Choroid plexus epithelial cell (primary cell): ENCODE results near the gene FAM13A.
"Not testable (repeated sequence)": the region's sequence is repeated elsewhere in the genome, so short reads cannot be mapped to it uniquely, and the experiment has no call there.

Experiments used
- DNase-seq: peaks from one replicate; pipeline ENCODE4 v3.0.0-alpha.2; 2010; ENCODE audit warnings: low read depth
- H3K4me3 ChIP-seq: 2 replicates; pipeline ENCODE4 v1.5.1; 2011; ENCODE audit warnings: low read depth, mild to moderate bottlenecking, control low read depth, low read length, moderate library complexity
- CTCF ChIP-seq: conservative IDR thresholded peaks from 2 replicates; pipeline ENCODE4 v1.5.1; 2011; ENCODE audit warnings: low read depth, mild to moderate bottlenecking, control low read depth, inconsistent platforms, low read length, moderate library complexity

FAM13A gene

GRCh38 chr4:88858752-88859151 lies 198.2 kb downstream of the FAM13A start:
- DNase-seq: no peak
- H3K4me3 ChIP-seq: no peak overlapping the region
- TF ChIP-seq CTCF: no peak

- no peak for DNase-seq
These were observed 199.4 kb downstream of the FAM13A start for GRCh38 chr4:88857588-88857987.

GRCh38 chr4:88854481-88854880 lies 202.5 kb downstream of the FAM13A start:
- H3K4me3 ChIP-seq: no peak overlapping the region
- no peak for TF ChIP-seq CTCF
- DNase-seq: no peak

More at GRCh38 chr4:88857588-88857987, 199.4 kb downstream of the FAM13A start:
- no peak overlapping the region for H3K4me3 ChIP-seq
- no peak for TF ChIP-seq CTCF

- DNase-seq, H3K4me3 ChIP-seq: not testable (repeated sequence)
These were observed 203.4 kb downstream of the FAM13A start for GRCh38 chr4:88853583-88853982.

GRCh38 chr4:88846206-88846790 lies 210.7 kb downstream of the FAM13A start:
- peak; percentile 44 for DNase-seq
- no peak for TF ChIP-seq CTCF
- H3K4me3 ChIP-seq: no peak overlapping the region

- H3K4me3 ChIP-seq: no peak overlapping the region
- no peak for TF ChIP-seq CTCF
- DNase-seq: peak; percentile 47
These were observed 213.8 kb downstream of the FAM13A start for GRCh38 chr4:88843067-88843685.

GRCh38 chr4:88841635-88842034 lies 215.3 kb downstream of the FAM13A start:
- no peak overlapping the region for H3K4me3 ChIP-seq
- no peak for TF ChIP-seq CTCF
- no peak for DNase-seq
